ENCODE measurements around the gene VPS35L. TPM values are rescaled to one million over a fixed set of nuclear protein-coding genes. Genes with fewer than 3 reads are reported as not detected.

The VPS35L gene
- total and polyA plus RNA-seq, 5 donors from 2014 or later, result 29.9 to 34.6 (median 33.7) TPM

DNA sequence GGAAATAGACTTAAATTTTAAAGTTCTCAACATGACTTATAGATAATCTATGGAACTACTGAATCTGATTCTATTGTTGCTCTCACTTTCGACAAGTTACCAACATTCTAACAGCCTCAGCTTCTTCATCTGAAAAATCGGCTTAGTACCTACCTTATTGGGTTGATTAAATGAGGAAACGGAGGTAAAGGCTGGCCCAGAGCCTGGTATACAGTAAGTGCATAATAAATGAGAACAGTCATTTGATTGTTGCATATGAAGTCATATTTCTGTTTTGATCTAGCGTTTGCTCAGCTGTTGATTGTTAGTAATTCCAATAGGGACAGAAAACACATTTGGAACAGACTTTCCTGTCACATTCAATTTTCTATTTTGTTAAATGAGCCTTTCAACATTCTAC is 4.6 kb downstream of the VPS35L start:
- H3K4me3 ChIP-seq (ENCODE audit: low read depth, low read length), result no peak overlapping the region
- no peak for ATAC-seq (ENCODE audit: low read depth in 2 of 2)
- H3K9me3 Mint-ChIP-seq, result peaks cover 0 to 4% (median 0%) of the 10 kb centered on the region in 7 donors
- H3K27ac ChIP-seq (ENCODE audit: insufficient read depth, low read length, poor library complexity, severe bottlenecking), result no peak overlapping the region
- H3K27me3 Mint-ChIP-seq, result no peaks in the 10 kb centered on the region
- H3K4me3 Mint-ChIP-seq, result no peak overlapping the region
- H3K27me3 ChIP-seq (ENCODE audit: control insufficient read depth, insufficient read depth, low read length), result no peaks in the 10 kb centered on the region
- peaks cover 3% of the 10 kb centered on the region for H3K36me3 ChIP-seq (ENCODE audit: control insufficient read depth, insufficient read depth, low read length)
- peaks cover 0 to 31% (median 22%) of the 10 kb centered on the region in 4 donors for H3K4me1 Mint-ChIP-seq
- no peak for DNase-seq
- no peak overlapping the region for H3K27ac Mint-ChIP-seq
- H3K9me3 ChIP-seq (ENCODE audit: control insufficient read depth in 2 of 2, low read length in 2 of 2), result no peaks in the 10 kb centered on the region
- peaks cover 14% of the 10 kb centered on the region for H3K36me3 Mint-ChIP-seq
- peaks cover 3% of the 10 kb centered on the region for H3K4me1 ChIP-seq (ENCODE audit: control insufficient read depth, insufficient read depth, low read length, poor library complexity, severe bottlenecking)

DNA sequence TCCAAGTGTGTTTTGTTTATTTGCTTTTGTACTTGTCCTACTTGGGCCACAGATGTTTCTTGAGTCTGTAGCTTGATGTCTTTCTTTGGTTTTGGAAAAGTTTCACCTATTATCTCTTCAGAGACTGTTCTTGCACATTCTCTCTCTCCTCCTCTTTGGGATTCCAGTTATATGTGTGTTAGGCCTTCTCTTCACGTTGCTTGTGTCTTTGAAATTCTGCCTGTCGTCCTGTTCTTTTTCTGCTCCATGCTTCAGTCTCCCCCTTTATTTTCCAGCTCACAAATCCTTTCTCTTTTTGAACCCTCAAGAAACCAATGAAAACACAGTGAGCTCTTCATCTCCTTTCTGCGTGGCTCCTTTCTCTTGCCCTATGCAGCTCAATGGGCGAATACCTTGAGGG is 7.9 kb downstream of the VPS35L start:
- no peak overlapping the region for H3K4me3 Mint-ChIP-seq
- H3K27me3 ChIP-seq (ENCODE audit: control insufficient read depth, insufficient read depth, low read length), result no peaks in the 10 kb centered on the region
- H3K4me3 ChIP-seq (ENCODE audit: low read depth, low read length), result no peak overlapping the region
- ATAC-seq (ENCODE audit: low read depth in 2 of 2), result no peak
- H3K27ac Mint-ChIP-seq, result no peak overlapping the region
- peaks cover 4 to 19% (median 11%) of the 10 kb centered on the region in 4 donors for H3K4me1 Mint-ChIP-seq
- H3K4me1 ChIP-seq (ENCODE audit: control insufficient read depth, insufficient read depth, low read length, poor library complexity, severe bottlenecking), result no peaks in the 10 kb centered on the region
- H3K36me3 Mint-ChIP-seq, result peaks cover 27% of the 10 kb centered on the region
- H3K27me3 Mint-ChIP-seq, result no peaks in the 10 kb centered on the region
- peaks cover 0 to 4% (median 0%) of the 10 kb centered on the region in 7 donors for H3K9me3 Mint-ChIP-seq
- no peaks in the 10 kb centered on the region for H3K9me3 ChIP-seq (ENCODE audit: control insufficient read depth in 2 of 2, low read length in 2 of 2)
- DNase-seq, result no peak
- no peak overlapping the region for H3K27ac ChIP-seq (ENCODE audit: insufficient read depth, low read length, poor library complexity, severe bottlenecking)
- H3K36me3 ChIP-seq (ENCODE audit: control insufficient read depth, insufficient read depth, low read length), result peaks cover 22% of the 10 kb centered on the region

DNA sequence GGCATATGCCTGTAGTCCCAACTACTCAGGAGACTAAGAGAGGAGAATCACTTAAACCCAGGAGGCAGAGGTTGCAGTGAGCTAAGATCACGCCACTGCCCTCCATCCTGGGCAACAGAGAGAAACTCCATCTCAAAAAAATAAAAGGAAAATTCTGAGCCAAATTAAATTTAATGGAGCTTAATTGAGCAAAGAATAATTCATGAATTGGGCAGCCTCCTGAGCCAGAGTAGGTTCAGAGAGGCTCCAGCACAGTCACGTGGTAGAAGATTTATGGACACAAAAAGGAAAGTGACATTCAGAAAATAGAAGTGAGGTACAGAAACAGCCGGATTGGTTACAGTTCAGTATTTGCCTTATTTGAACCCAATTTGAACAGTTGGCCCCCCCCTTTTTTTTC is 10.9 kb downstream of the VPS35L start:
- Mint-ChIP-seq H3K36me3 (peaks cover 34% of the 10 kb centered on the region), H3K4me1 (peaks cover 4 to 10% (median 8%) of the 10 kb centered on the region in 4 donors), H3K27ac (no peak overlapping the region), H3K4me3 (no peak overlapping the region), H3K9me3 (peaks cover 0 to 4% (median 0%) of the 10 kb centered on the region in 7 donors), H3K27me3 (no peaks in the 10 kb centered on the region)
- DNase-seq, result no peak
- no peak overlapping the region for H3K4me3 ChIP-seq (ENCODE audit: low read depth, low read length)
- no peak overlapping the region for H3K27ac ChIP-seq (ENCODE audit: insufficient read depth, low read length, poor library complexity, severe bottlenecking)
- no peak for ATAC-seq (ENCODE audit: low read depth in 2 of 2)
- H3K4me1 ChIP-seq (ENCODE audit: control insufficient read depth, insufficient read depth, low read length, poor library complexity, severe bottlenecking), result no peaks in the 10 kb centered on the region
- no peaks in the 10 kb centered on the region for H3K9me3 ChIP-seq (ENCODE audit: control insufficient read depth in 2 of 2, low read length in 2 of 2)
- H3K27me3 ChIP-seq (ENCODE audit: control insufficient read depth, insufficient read depth, low read length), result no peaks in the 10 kb centered on the region
- peaks cover 41% of the 10 kb centered on the region for H3K36me3 ChIP-seq (ENCODE audit: control insufficient read depth, insufficient read depth, low read length)

DNA sequence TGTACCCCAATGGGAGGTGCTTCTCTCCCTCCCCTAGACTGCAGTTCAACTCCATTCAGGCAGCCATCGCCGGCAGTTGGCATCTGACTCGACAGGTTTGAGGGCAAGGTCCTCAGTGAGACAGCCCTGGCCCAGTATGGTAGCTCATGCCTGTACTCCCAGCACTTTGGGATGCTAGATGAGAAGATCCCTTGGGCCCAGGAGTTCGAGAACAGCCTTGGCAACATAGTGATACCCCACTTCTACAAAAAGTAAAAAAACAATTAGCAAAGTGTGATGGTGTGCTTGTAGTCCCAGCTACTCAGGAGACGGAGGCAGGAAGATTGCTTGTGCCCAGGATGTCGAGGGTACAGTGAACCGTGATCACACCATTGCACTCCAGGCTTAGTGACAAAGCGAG is 12.1 kb downstream of the VPS35L start:
- Mint-ChIP-seq H3K27me3 (no peaks in the 10 kb centered on the region), H3K9me3 (peaks cover 0 to 4% (median 0%) of the 10 kb centered on the region in 7 donors), H3K4me3 (no peak overlapping the region), H3K4me1 (peaks cover 0 to 10% (median 4%) of the 10 kb centered on the region in 4 donors), H3K36me3 (peaks cover 28% of the 10 kb centered on the region), H3K27ac (no peak overlapping the region)
- ATAC-seq (ENCODE audit: low read depth in 2 of 2), result no peak
- DNase-seq, result no peak
- H3K27ac ChIP-seq (ENCODE audit: insufficient read depth, low read length, poor library complexity, severe bottlenecking), result no peak overlapping the region
- H3K9me3 ChIP-seq (ENCODE audit: control insufficient read depth in 2 of 2, low read length in 2 of 2), result no peaks in the 10 kb centered on the region
- H3K27me3 ChIP-seq (ENCODE audit: control insufficient read depth, insufficient read depth, low read length), result no peaks in the 10 kb centered on the region
- H3K4me3 ChIP-seq (ENCODE audit: low read depth, low read length), result no peak overlapping the region
- no peaks in the 10 kb centered on the region for H3K4me1 ChIP-seq (ENCODE audit: control insufficient read depth, insufficient read depth, low read length, poor library complexity, severe bottlenecking)
- H3K36me3 ChIP-seq (ENCODE audit: control insufficient read depth, insufficient read depth, low read length), result peaks cover 50% of the 10 kb centered on the region

DNA sequence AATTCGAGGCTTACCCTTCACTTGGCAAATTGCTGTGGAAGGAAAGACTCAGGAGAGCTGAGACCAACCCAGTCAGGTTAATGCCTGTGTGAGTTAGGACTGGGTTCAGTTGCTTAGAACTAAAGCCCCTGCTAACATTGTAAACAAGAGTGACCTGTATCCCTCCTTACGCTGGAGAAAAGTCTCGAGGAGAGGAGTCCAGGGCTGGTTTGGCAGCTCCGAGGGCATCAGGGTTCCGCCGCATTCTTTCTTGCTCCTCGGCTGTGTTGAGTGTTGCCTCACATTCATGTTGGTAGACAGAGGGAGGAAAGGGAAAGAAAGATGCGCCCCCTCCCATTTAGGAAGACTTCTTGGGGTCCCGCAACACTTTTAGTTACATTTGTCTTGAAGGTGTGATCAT is 18.5 kb downstream of the VPS35L start:
- Histone ChIP-seq H3K36me3 (ENCODE audit: control insufficient read depth, insufficient read depth, low read length) (peaks cover 73% of the 10 kb centered on the region), H3K27ac (ENCODE audit: insufficient read depth, low read length, poor library complexity, severe bottlenecking) (no peak overlapping the region), H3K9me3 (ENCODE audit: control insufficient read depth in 2 of 2, low read length in 2 of 2) (no peaks in the 10 kb centered on the region), H3K4me3 (ENCODE audit: low read depth, low read length) (no peak overlapping the region), H3K27me3 (ENCODE audit: control insufficient read depth, insufficient read depth, low read length) (no peaks in the 10 kb centered on the region), H3K4me1 (ENCODE audit: control insufficient read depth, insufficient read depth, low read length, poor library complexity, severe bottlenecking) (no peaks in the 10 kb centered on the region)
- no peak for ATAC-seq (ENCODE audit: low read depth in 2 of 2)
- Mint-ChIP-seq H3K27ac (no peak overlapping the region), H3K4me3 (no peak overlapping the region), H3K27me3 (no peaks in the 10 kb centered on the region), H3K9me3 (peaks cover 0 to 3% (median 0%) of the 10 kb centered on the region in 7 donors), H3K36me3 (peaks cover 45% of the 10 kb centered on the region), H3K4me1 (peaks cover 0 to 4% (median 1%) of the 10 kb centered on the region in 4 donors)
- DNase-seq, result no peak

DNA sequence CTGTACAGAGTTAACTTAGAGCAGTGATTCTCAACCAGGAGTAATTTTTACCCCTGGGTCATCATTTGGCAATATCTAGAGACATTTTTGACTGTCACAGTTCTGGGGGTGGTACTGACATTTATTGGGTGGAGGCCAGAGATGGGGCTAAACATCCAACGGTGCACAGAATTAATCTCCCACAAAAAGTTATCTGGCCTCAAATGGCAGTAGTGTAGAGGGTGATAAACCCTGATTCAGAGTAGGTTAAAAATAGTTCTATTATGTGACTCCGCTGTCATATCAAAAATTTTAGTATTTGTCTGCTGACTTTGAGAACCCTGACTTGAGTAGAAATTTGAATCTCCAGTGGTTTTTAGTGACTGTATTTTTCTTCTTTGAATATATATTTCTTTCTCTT is 19.1 kb downstream of the VPS35L start:
- H3K27ac Mint-ChIP-seq, result no peak overlapping the region
- peaks cover 69% of the 10 kb centered on the region for H3K36me3 ChIP-seq (ENCODE audit: control insufficient read depth, insufficient read depth, low read length)
- H3K36me3 Mint-ChIP-seq, result peaks cover 47% of the 10 kb centered on the region

DNA sequence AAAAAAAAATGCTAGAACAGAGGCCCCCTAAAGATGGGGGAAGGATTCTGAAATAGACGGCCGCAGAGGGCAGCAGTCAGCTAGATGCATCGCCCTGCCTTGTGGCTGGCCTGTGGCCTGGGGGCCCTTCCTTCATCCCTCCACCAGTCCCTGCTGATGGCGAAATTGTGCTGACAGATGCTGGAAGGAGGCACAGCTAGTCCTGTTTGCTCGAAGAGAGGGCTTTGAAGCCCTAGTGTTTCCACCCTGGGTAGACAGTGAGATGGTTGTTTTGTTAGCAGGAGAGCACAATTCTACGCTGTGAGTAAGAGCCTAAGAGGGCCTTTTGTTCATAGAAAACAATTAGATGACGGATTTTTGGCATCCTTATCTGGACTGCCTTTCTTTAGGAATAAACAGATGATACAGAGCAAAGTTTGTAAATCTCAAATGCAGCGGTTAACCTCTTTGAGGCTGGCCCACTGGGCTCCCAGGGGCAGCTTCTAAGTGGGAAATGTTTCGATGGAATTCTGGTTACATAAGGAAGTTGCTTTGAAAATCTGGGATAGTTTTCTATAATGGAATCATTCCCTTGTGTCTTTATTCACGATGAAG is 23.0 kb downstream of the VPS35L start:
- Histone ChIP-seq H3K9me3 (ENCODE audit: control insufficient read depth in 2 of 2, low read length in 2 of 2) (peaks cover 5 to 7% of the 10 kb centered on the region in 2 experiments), H3K27me3 (ENCODE audit: control insufficient read depth, insufficient read depth, low read length) (no peaks in the 10 kb centered on the region), H3K27ac (ENCODE audit: insufficient read depth, low read length, poor library complexity, severe bottlenecking) (no peak overlapping the region), H3K4me3 (ENCODE audit: low read depth, low read length) (no peak overlapping the region), H3K36me3 (ENCODE audit: control insufficient read depth, insufficient read depth, low read length) (peaks cover 64% of the 10 kb centered on the region), H3K4me1 (ENCODE audit: control insufficient read depth, insufficient read depth, low read length, poor library complexity, severe bottlenecking) (no peaks in the 10 kb centered on the region)
- Mint-ChIP-seq H3K27me3 (no peaks in the 10 kb centered on the region), H3K4me3 (no peak overlapping the region), H3K36me3 (peaks cover 70% of the 10 kb centered on the region), H3K9me3 (peaks cover 0 to 10% (median 0%) of the 10 kb centered on the region in 7 donors), H3K27ac (no peak overlapping the region), H3K4me1 (peaks cover 0 to 4% (median 1%) of the 10 kb centered on the region in 4 donors)
- DNase-seq (no peak), ATAC-seq (ENCODE audit: low read depth in 2 of 2) (no peak)

More for the DNA sequence above, 19.1 kb downstream of the VPS35L start:
- H3K9me3 ChIP-seq (ENCODE audit: control insufficient read depth in 2 of 2, low read length in 2 of 2), result no peaks in the 10 kb centered on the region
- DNase-seq (no peak), ATAC-seq (ENCODE audit: low read depth in 2 of 2) (no peak)
- H3K9me3 Mint-ChIP-seq, result peaks cover 0 to 3% (median 0%) of the 10 kb centered on the region in 7 donors
- H3K4me1 Mint-ChIP-seq, result peaks cover 0 to 4% (median 1%) of the 10 kb centered on the region in 4 donors
- no peak overlapping the region for H3K4me3 Mint-ChIP-seq
- no peak overlapping the region for H3K27ac ChIP-seq (ENCODE audit: insufficient read depth, low read length, poor library complexity, severe bottlenecking)
- H3K27me3 Mint-ChIP-seq, result no peaks in the 10 kb centered on the region
- no peaks in the 10 kb centered on the region for H3K4me1 ChIP-seq (ENCODE audit: control insufficient read depth, insufficient read depth, low read length, poor library complexity, severe bottlenecking)
- no peaks in the 10 kb centered on the region for H3K27me3 ChIP-seq (ENCODE audit: control insufficient read depth, insufficient read depth, low read length)
- no peak overlapping the region for H3K4me3 ChIP-seq (ENCODE audit: low read depth, low read length)
